HCT116 (cell line): ENCODE measurements around the gene OR1E2. TPM values are rescaled to one million over a fixed set of nuclear protein-coding genes. Genes with fewer than 3 reads are reported as not detected.

Source experiments
- ATAC-seq: fragments of 200-7000 bp; cut with Tn5 transposase; 2 replicates; pipeline ENCODE4 v1.9.1; 2020; ENCODE audit warnings: mild to moderate bottlenecking, moderate library complexity
- BruUV-seq: library from RNA; stranded (reverse); fragments of 400-500 nt; replicated peaks from 2 replicates; lab custom pipeline; 2021; lab: Mats Ljungman, UMichigan
- CTCF ChIA-PET: fragments of 300-600 bp; sonication (Branson Sonifier 250); formaldehyde crosslinking; loops from one replicate; lab custom pipeline; 2021; ENCODE audit warnings: antibody characterized with exemption; lab: Charles Lee
- POLR2A ChIA-PET: fragments of 300-600, 350-600 bp; sonication (Branson Sonifier 250); formaldehyde crosslinking; loops from one replicate; lab custom pipeline; 2021; ENCODE audit warnings: antibody characterized with exemption; lab: Charles Lee
- RAD21 ChIA-PET, 2 experiments: fragments of 300-600 bp; sonication (Branson Sonifier 250); formaldehyde crosslinking; loops; one replicate each; lab custom pipeline; 2023; ENCODE audit warnings: low total read pairs in 2 of 2; ENCODE audit not compliant: uncharacterized antibody in 2 of 2, unreplicated experiment in 2 of 2, low non-redundant PET in 1 of 2; lab: Charles Lee
- DNase-seq: peaks from one replicate; pipeline ENCODE4 v3.0.0-alpha.2; 2010; ENCODE audit warnings: low read depth, low spot score
- H2AFZ ChIP-seq: fragments of 200-600 bp; shearing (Covaris generic), sonication (generic); 2 replicates; pipeline ENCODE4 v1.6.1; 2017; ENCODE audit warnings: low read depth, mixed run types, mixed read lengths, antibody characterized with exemption, low read length; ENCODE audit not compliant: poor library complexity, severe bottlenecking
- H3K27ac ChIP-seq: 2 replicates; pipeline ENCODE4 v1.5.1; 2012; ENCODE audit warnings: low read depth, low read length
- H3K27me3 ChIP-seq: fragments of 200-600 bp; sonication (generic); 2 replicates; pipeline ENCODE4 v1.6.1; 2016; ENCODE audit warnings: mixed run types, low read length, mixed read lengths; ENCODE audit not compliant: insufficient read depth
- H3K36me3 ChIP-seq, 2 experiments: fragments of 200-500 bp in 1 of 2; fragments of 200-600 bp in 1 of 2; sonication (Bioruptor generic) in 1 of 2; sonication (generic) in 1 of 2; 2 replicates each; pipeline versions ENCODE4 v1.5.1 to v1.6.1; 2014 to 2016; ENCODE audit warnings: low read length in 2 of 2, inconsistent platforms in 1 of 2, mixed read lengths in 1 of 2, mixed run types in 1 of 2; ENCODE audit not compliant: insufficient read depth in 2 of 2, control insufficient read depth in 1 of 2
- H3K4me1 ChIP-seq, 2 experiments: fragments of 200-600 bp in 1 of 2; sonication (generic) in 1 of 2; 2 replicates each; pipeline versions ENCODE4 v1.5.1 to v1.6.1; 2012 to 2017; ENCODE audit warnings: low read length in 2 of 2, inconsistent platforms in 1 of 2, mild to moderate bottlenecking in 1 of 2, mixed read lengths in 1 of 2, mixed run types in 1 of 2, moderate library complexity in 1 of 2; ENCODE audit not compliant: insufficient read depth in 2 of 2, control insufficient read depth in 1 of 2
- H3K4me2 ChIP-seq: fragments of 200-600 bp; sonication (generic); 2 replicates; pipeline ENCODE4 v1.6.1; 2017; ENCODE audit warnings: mixed run types, low read length, mixed read lengths
- H3K4me3 ChIP-seq, 2 experiments: fragments of 200-600 bp in 1 of 2; sonication (generic) in 1 of 2; replicated peaks in 1 of 2; 2 replicates each; pipeline ENCODE4 v1.5.1; 2011 to 2016; ENCODE audit warnings: low read length in 2 of 2, control low read depth in 1 of 2, low read depth in 1 of 2, mild to moderate bottlenecking in 1 of 2, mixed read lengths in 1 of 2, mixed run types in 1 of 2
- H3K79me2 ChIP-seq: fragments of 200-600 bp; sonication (generic); 2 replicates; pipeline ENCODE4 v1.6.1; 2017; ENCODE audit warnings: mild to moderate bottlenecking, mixed run types, low read length, moderate library complexity, mixed read lengths; ENCODE audit not compliant: insufficient read depth
- H3K9ac ChIP-seq: fragments of 200-600 bp; sonication (generic); 2 replicates; pipeline ENCODE4 v1.6.1; 2016; ENCODE audit warnings: low read length, mixed read lengths
- H3K9me2 ChIP-seq: fragments of 200-600 bp; sonication (generic), shearing (Covaris generic); 2 replicates; pipeline ENCODE4 v1.6.1; 2017; ENCODE audit warnings: mixed run types, mild to moderate bottlenecking, moderate library complexity; ENCODE audit not compliant: insufficient read depth
- H3K9me3 ChIP-seq, 2 experiments: fragments of 200-500 bp in 1 of 2; fragments of 200-600 bp in 1 of 2; sonication (Bioruptor generic) in 1 of 2; sonication (generic) in 1 of 2; 2 replicates each; pipeline ENCODE4 v1.6.1; 2014 to 2017; ENCODE audit warnings: low read length in 2 of 2, mixed read lengths in 2 of 2, inconsistent platforms in 1 of 2, low read depth in 1 of 2, mild to moderate bottlenecking in 1 of 2, mixed run types in 1 of 2, moderate library complexity in 1 of 2; ENCODE audit not compliant: control insufficient read depth in 1 of 2, insufficient read depth in 1 of 2
- H4K20me1 ChIP-seq: fragments of 200-600 bp; sonication (generic), shearing (Covaris generic); 2 replicates; pipeline ENCODE4 v1.6.1; 2017; ENCODE audit warnings: mixed run types, mild to moderate bottlenecking, moderate library complexity; ENCODE audit not compliant: insufficient read depth
- ATF3 ChIP-seq: IDR thresholded peaks from 2 replicates; pipeline ENCODE4 v1.6.1; 2012
- CBX3 ChIP-seq: IDR thresholded peaks from 2 replicates; pipeline ENCODE4 v1.6.1; 2012; ENCODE audit warnings: low read depth
- CEBPB ChIP-seq: IDR thresholded peaks from 2 replicates; pipeline ENCODE4 v1.6.1; 2012; ENCODE audit warnings: low read depth
- EGR1 ChIP-seq: IDR thresholded peaks from 2 replicates; pipeline ENCODE4 v1.6.1; 2012; ENCODE audit warnings: low read depth
- ELF1 ChIP-seq: IDR thresholded peaks from 2 replicates; pipeline ENCODE4 v1.6.1; 2012; ENCODE audit warnings: low read depth, borderline replicate concordance
- EZH2 ChIP-seq: fragments of 200-600 bp; sonication (generic); IDR thresholded peaks from 2 replicates; pipeline ENCODE4 v1.6.1; 2017; ENCODE audit warnings: antibody characterized with exemption, mixed run types
- EZH2phosphoT487 ChIP-seq: fragments of 200-600 bp; IDR thresholded peaks from 2 replicates; pipeline ENCODE4 v1.6.1; 2018; ENCODE audit warnings: antibody characterized with exemption, borderline replicate concordance
- FOSL1 ChIP-seq: IDR thresholded peaks from 2 replicates; pipeline ENCODE4 v1.6.1; 2012; ENCODE audit warnings: low read depth
- JUND ChIP-seq: IDR thresholded peaks from 2 replicates; pipeline ENCODE4 v1.6.1; 2012
- POLR2A ChIP-seq: IDR thresholded peaks from 2 replicates; pipeline ENCODE4 v1.7.0; 2011; ENCODE audit warnings: borderline replicate concordance; ENCODE audit not compliant: insufficient read depth, insufficient read length; ENCODE audit errors: extremely low read depth
- POLR2AphosphoS5 ChIP-seq: IDR thresholded peaks from 2 replicates; pipeline ENCODE4 v1.6.1; 2011; ENCODE audit warnings: mild to moderate bottlenecking, low read depth, low read length, moderate library complexity
- RAD21 ChIP-seq: IDR thresholded peaks from 2 replicates; pipeline ENCODE4 v1.6.1; 2012; ENCODE audit warnings: low read depth, mild to moderate bottlenecking
- SRF ChIP-seq: IDR thresholded peaks from 2 replicates; pipeline ENCODE4 v1.6.1; 2012; ENCODE audit warnings: low read depth
- TCF7L2 ChIP-seq: IDR thresholded peaks from 2 replicates; pipeline ENCODE4 v1.7.0; 2011; ENCODE audit warnings: borderline replicate concordance, inconsistent platforms; ENCODE audit not compliant: insufficient read depth, insufficient read length; ENCODE audit errors: extremely low read depth
- YY1 ChIP-seq: IDR thresholded peaks from 2 replicates; pipeline ENCODE4 v1.6.1; 2011; ENCODE audit warnings: low read length, low read depth, moderate library complexity, mild to moderate bottlenecking; ENCODE audit not compliant: insufficient replicate concordance; ENCODE audit errors: extremely low read depth
- ZNF274 ChIP-seq: fragments of 200-500 bp; sonication (Bioruptor generic); IDR thresholded peaks from 2 replicates; pipeline ENCODE4 v1.6.1; 2014; ENCODE audit warnings: mild to moderate bottlenecking, low read depth, low read length, inconsistent platforms
- intact Hi-C: fragments of 100-400 bp; cut with micrococcal nuclease; formaldehyde crosslinking; loops from 2 replicates; pipeline ENCODE4 v1.10.0; 2022
- total RNA-seq: library from RNA; stranded (reverse); gene quantifications from one replicate; pipeline ENCODE4 v1.2.1, GENCODE V29; 2021; ENCODE audit not compliant: unreplicated experiment
- TF ChIP-seq, protein P1 (sequence below), 3 experiments: fragments of 200-600 bp in 1 of 3; sonication (generic) in 1 of 3; IDR thresholded peaks in 2 of 3; conservative IDR thresholded peaks in 1 of 3; 2 replicates each; pipeline ENCODE4 v1.5.1; 2012 to 2017; ENCODE audit warnings: low read depth in 2 of 3, low read length in 2 of 3, antibody characterized with exemption in 1 of 3, borderline replicate concordance in 1 of 3, control low read depth in 1 of 3, mild to moderate bottlenecking in 1 of 3, mixed read lengths in 1 of 3, mixed run types in 1 of 3, moderate library complexity in 1 of 3; ENCODE audit not compliant: insufficient read depth in 1 of 3

Gene OR1E2
- total RNA-seq, 1 experiment from 2014 or later: not detected

DNA sequence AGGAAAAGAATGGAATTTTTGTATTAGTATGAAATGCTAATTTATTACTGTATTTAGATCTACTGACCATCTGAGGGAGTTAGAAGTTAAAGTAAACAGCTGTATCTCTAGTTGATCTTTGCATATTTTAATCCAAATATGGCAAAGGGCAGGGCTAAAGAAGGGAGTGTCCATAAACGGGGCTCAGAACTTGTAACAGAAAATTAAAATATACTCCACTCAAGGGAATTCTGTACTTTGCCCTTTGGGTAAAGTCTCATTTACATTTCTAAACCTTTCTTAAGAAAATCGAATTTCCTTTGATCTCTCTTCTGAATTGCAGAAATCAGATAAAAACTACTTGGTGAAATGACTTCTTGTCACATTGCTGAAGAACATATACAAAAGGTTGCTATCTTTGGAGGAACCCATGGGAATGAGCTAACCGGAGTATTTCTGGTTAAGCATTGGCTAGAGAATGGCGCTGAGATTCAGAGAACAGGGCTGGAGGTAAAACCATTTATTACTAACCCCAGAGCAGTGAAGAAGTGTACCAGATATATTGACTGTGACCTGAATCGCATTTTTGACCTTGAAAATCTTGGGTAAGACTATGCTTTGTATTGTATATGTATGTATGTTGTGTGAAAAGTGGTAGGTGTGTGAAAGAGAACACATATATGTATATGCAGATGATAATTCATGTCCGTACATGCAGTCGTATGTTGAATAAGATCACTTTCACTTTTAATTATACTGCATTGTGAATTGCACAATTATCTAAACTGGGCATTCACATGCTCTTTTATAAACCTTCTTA lies 42.4 kb upstream of the OR1E2 start, which contains the start of gene ASPA:
TSS of gene ASPA (plus strand) at position 186 of the 799 bp plus-strand sequence. CDS start at position 349, 163 bp downstream.
- no TSS peak for BruUV-seq
- H4K20me1 ChIP-seq: no peaks in the 10 kb centered on the region
- CTCF ChIA-PET: no interaction called here
- POLR2A ChIA-PET: no interaction called here
- DNase-seq (no peak), ATAC-seq (no peak)
- intact Hi-C loops: no loop called here
- RAD21 ChIA-PET: no interaction called here
- no peak within 1 kb of the TSS for H3K4me3 ChIP-seq
- H3K4me2 ChIP-seq: no peak within 1 kb of the TSS
- no peaks in the 10 kb centered on the region for H3K9me2 ChIP-seq
- no peaks in the 10 kb centered on the region for H3K36me3 ChIP-seq
- H3K27me3 ChIP-seq: peaks cover 29% of the 10 kb centered on the region
- H3K27ac ChIP-seq: no peak within 1 kb of the TSS
- no peak for TF ChIP-seq ELF1
- no peak for TF ChIP-seq FOSL1
- no peak for TF ChIP-seq RAD21
- no peak for TF ChIP-seq ATF3
- no peak for TF ChIP-seq POLR2A
- TF ChIP-seq POLR2AphosphoS5: no peak
- TF ChIP-seq SRF: no peak
- H3K9me3 ChIP-seq: no peaks in the 10 kb centered on the region
- no peaks in the 10 kb centered on the region for H3K4me1 ChIP-seq
- H3K9ac ChIP-seq: no peak within 1 kb of the TSS
- no peaks in the 10 kb centered on the region for H3K79me2 ChIP-seq
- H2AFZ ChIP-seq: no peak within 1 kb of the TSS

GRCh38 chr17:3475251-3475685 lies 41.6 kb upstream of the OR1E2 start:
- Histone ChIP-seq H3K4me1 (no peaks in the 10 kb centered on the region), H2AFZ (no peak overlapping the region), H3K4me3 (no peak overlapping the region), H3K9me2 (no peaks in the 10 kb centered on the region), H3K79me2 (no peaks in the 10 kb centered on the region), H3K4me2 (no peak overlapping the region), H3K27ac (no peak overlapping the region), H3K27me3 (peaks cover 22% of the 10 kb centered on the region), H3K9ac (no peak overlapping the region), H3K36me3 (no peaks in the 10 kb centered on the region), H3K9me3 (no peaks in the 10 kb centered on the region), H4K20me1 (no peaks in the 10 kb centered on the region)
- RAD21 ChIA-PET: no interaction called here
- BruUV-seq: no TSS peak
- DNase-seq: no peak
- CTCF ChIA-PET: no interaction called here
- POLR2A ChIA-PET: no interaction called here
- no peak for ATAC-seq
- intact Hi-C loops: no loop called here
- TF ChIP-seq SRF (no peak), JUND (no peak), TCF7L2 (no peak), CBX3 (no peak), EGR1 (no peak), ZNF274 (no peak), EZH2 (no peak), EZH2phosphoT487 (no peak), ELF1 (no peak), YY1 (no peak), CEBPB (no peak), FOSL1 (no peak)
- TF ChIP-seq, protein P1, sequence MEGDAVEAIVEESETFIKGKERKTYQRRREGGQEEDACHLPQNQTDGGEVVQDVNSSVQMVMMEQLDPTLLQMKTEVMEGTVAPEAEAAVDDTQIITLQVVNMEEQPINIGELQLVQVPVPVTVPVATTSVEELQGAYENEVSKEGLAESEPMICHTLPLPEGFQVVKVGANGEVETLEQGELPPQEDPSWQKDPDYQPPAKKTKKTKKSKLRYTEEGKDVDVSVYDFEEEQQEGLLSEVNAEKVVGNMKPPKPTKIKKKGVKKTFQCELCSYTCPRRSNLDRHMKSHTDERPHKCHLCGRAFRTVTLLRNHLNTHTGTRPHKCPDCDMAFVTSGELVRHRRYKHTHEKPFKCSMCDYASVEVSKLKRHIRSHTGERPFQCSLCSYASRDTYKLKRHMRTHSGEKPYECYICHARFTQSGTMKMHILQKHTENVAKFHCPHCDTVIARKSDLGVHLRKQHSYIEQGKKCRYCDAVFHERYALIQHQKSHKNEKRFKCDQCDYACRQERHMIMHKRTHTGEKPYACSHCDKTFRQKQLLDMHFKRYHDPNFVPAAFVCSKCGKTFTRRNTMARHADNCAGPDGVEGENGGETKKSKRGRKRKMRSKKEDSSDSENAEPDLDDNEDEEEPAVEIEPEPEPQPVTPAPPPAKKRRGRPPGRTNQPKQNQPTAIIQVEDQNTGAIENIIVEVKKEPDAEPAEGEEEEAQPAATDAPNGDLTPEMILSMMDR (IDR thresholded peaks at IDR 0.05 in 2 of 3, conservative IDR thresholded peaks at IDR 0.05 in 1 of 3; ENCODE audit: borderline replicate concordance in 1 of 3, insufficient read depth in 1 of 3, low read depth in 2 of 3, low read length in 2 of 3): no peak
